T follicular helper cell (primary cell): ENCODE results near the gene PRRT3.
"Not testable (repeated sequence)": the region's sequence is repeated elsewhere in the genome, so short reads cannot be mapped to it uniquely, and the experiment has no call there.

Source experiments
- DNase-seq: peaks from one replicate; pipeline ENCODE4 v3.0.0-alpha.2; 2020; ENCODE audit warnings: low read depth

PRRT3 gene

DNA sequence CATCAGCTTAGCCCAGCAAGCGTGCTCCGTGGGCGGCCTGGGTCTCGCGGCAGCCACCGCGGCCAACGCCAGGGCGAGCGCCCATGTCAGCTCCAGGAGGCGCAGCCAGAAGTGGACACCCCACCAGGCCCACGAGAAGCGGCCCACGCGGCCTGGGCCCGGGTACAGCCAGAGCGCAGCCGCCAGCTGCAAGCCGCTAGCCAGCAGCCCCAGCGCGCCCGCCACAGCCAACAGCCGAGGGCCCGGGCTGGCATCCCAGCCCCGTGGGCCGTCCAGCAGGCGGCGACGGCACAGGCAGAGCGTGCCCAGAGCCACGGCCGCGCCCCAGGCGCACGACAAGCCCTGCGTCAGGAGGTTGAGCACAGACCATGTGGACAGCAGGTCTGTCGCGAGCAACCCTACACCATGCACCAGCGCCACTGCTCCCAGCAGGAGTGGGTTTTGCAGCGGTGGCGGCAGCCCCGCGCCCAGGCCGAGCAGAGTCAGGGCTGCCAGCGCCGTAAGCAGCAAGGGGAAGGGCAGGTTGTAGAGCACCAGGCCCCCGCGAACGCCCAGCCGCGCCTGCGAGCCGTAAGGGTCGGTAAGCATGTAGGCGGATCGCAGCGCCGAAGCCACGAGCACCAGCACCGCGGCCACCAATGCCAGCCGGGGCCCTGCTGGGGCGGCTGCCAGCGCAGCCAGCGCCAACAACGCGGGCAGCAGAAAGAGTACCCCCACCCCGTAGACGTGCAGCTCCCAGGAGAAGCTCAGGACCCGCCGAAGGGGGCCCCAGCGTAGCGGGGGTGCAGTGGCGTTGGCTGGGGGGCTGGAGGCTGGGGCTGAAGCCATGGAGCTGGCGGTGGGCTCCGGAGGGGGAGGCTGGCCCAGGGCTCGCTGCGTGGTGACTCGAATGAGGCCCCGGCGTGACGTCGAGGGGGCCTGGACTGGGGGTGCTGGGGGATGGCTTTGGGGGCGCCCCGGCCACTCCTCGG lies 4.9 kb downstream of the PRRT3 start:
- no peak for DNase-seq

DNA sequence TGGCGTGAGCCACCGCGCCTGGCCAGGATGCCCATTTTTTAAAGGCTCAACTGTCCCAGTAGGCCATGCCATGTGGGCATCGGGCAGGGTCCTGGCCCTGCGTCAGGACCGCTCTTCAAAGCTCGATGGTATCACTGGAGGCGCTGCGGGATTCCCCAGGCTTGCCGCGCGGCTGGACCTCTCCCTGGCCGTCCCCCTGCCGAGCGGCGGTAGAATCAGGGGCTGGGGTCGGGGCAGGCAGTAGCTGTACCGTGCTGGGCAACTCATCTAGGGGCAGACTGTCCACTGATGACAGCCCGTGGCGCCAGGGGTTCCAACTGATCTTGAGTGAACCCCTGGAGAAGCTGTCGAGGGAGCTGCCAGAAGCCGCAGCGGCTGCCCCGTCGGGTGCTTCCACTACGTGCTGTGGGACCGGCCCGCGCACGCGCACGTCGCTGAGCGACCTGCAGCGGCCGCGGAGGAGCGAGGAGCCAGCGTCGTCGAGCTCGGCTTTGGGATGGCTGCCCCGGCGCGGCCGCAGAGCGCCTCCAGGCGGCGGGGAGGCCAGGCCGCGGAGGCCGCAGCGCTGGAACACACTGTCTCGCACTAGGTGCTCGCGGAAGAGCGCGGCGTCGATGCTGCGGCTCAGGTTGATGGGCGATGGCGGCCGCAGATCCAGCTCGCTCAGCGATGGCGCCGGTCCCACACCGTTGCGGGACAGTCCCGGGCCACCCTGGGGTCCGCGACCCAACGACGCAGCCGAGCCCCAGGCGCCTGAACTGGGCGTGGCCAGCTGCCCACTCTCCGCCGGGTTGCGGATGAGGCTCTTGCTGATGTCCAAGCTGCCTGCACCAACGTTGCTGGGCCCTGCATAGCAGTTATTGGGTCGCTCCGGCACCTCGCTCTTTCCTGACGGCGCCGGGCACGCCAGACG lies 5.8 kb downstream of the PRRT3 start:
- peak; percentile 62 for DNase-seq

DNA sequence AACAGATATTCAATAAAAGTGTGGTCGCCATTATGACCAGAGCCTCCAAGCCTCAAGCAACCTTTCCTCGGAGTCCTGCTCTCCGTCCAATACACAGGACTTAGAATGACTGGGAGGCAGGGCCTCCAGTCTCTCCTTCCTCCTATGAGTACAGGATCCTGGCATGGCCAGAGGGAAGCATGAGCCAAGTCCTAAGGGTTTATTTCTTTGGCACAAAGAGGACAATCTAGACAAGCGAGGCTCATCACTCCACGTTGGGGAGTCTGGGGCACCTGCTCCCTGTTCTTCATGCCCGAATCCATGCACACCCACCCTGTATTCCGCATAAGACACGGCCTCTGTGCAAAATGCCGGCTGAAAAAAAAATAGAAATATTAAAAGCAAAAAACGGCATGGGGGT lies 6.8 kb downstream of the PRRT3 start:
- DNase-seq, result no peak

DNA sequence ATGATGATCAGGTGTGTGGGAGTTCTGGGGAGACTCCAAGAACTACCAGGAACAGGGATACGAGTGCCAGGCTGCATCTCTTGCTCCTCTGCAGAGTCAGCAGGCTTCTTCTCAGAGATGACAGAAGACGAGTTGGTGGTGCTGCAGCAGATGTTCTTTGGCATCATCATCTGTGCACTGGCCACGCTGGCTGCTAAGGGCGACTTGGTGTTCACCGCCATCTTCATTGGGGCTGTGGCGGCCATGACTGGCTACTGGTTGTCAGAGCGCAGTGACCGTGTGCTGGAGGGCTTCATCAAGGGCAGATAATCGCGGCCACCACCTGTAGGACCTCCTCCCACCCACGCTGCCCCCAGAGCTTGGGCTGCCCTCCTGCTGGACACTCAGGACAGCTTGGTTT lies 7.9 kb downstream of the PRRT3 start:
- no peak for DNase-seq

DNA sequence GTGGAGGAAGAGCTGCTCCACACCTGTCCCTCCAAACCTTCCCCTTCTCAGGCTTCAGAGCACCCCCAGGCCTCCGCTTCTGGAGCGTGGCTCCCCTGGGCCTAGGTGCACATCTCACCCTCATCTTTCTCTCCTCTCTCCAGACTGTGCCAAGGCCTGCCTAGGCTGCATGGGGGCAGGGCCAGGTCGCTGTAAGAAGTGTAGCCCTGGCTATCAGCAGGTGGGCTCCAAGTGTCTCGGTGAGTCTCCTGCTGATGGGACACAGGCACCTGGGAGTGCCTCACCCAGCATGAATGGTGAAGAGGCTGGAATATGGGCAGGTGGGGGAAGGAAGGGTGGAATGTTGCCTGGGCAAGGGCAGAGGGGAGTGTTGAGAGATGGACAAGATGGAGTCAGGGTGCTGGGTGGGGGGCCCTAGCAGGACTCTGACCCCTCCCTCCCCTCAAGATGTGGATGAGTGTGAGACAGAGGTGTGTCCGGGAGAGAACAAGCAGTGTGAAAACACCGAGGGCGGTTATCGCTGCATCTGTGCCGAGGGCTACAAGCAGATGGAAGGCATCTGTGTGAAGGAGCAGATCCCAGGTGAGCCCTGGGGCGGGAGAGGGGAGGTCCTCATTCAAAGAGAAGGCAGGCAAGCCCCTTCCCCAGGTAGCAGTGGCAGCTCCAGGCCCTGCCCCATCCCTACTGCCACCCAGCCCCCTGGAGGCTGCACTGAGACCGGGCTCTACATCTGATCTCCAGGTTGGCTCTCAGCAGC lies 9.1 kb downstream of the PRRT3 start:
- DNase-seq, result no peak

DNA sequence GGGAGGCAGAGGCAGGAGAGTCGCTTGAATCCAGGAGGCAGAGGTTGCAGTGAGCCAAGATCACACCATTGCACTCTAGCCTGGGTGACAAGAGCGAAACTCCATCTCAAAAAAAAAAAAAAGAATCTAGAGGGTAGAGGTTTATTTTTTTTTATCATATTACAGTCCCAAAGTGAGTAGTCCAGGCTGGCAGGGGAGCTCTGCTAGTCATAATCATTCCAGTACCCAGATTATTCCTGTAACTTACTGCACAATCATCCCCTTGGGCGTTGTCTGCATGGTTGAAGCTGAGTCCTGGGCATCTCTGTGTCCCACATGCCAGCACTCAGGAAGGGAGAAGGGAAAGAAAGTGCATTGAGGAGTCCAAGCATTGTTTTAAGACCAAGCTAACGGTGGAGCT lies 10.0 kb downstream of the PRRT3 start:
- DNase-seq, result no peak

DNA sequence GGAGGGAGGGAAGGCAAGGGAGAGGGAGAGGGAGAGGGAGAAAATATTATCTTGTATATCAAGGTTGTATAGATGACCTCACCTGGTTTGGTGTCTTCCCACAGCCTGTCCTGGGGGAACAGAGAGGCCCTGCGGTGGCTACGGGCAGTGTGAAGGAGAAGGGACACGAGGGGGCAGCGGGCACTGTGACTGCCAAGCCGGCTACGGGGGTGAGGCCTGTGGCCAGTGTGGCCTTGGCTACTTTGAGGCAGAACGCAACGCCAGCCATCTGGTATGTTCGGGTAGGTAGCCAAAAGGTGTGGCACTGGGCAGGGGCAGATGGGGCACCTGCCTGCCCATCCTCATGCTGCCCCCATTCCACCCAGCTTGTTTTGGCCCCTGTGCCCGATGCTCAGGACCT lies 11.5 kb downstream of the PRRT3 start:
- DNase-seq, result no peak

DNA sequence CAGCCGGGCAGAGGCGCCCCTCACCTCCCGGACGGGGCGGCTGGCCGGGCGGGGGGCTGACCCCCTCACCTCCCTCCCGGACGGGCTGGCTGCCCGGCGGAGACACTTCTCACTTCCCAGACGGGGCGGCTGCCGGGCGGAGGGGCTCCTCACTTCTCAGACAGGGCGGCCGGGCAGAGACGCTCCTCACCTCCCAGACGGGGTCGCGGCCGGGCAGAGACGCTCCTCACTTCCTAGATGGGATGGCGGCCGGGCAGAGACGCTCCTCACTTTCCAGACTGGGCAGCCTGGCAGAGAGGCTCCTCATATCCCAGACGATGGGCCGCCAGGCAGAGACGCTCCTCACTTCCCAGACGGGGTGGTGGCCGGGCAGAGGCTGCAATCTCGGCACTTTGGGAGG lies 12.3 kb downstream of the PRRT3 start:
- DNase-seq, result not testable (repeated sequence)

DNA sequence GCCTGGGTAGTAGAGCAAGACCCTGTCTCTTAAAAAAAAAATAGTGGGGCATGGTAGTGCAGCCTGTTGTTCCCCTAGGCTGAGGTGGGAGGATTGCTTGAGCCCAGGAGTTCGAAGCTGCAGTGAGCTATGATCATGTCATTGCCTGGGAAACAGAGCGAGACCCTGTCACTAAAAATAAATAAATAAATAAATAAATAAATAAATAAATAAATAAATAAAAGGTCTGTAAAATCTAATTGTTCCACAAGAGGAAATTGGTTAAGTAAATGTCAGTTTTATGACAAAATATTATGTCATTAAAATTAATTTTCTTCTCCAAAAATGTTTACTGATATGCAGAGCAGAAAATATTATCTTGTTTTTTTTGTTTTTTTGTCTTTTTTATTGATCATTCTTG lies 13.2 kb downstream of the PRRT3 start:
- no peak for DNase-seq

DNA sequence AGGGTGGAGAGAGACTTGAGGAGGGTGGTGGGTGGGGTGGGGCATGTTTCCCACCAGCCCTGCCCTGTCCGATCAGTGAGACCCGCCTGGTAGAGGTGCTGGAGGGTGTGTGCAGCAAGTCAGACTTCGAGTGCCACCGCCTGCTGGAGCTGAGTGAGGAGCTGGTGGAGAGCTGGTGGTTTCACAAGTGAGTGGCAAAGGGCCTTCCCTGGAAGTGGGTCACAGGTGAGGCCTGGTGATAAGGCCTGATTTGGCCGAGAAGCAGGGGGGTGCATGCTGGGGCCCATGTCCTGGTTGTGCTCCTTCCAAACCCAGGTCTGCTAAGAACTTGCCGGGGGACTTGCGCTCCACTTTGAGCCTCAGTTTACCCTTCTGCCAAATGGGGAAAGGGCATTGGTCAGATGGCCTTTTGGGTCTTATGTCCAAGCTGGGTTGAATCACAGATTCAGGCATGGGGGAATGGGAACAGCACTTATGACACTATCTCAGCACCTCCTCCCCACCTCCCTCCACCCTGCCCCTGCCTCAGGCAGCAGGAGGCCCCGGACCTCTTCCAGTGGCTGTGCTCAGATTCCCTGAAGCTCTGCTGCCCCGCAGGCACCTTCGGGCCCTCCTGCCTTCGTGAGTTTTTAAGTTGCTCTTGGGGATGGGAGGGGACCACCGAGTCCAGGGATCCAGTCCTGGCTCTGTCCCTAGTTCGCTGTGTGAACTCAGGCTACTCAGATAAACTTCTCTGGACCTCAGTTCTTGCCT lies 14.5 kb downstream of the PRRT3 start:
- DNase-seq, result no peak

DNA sequence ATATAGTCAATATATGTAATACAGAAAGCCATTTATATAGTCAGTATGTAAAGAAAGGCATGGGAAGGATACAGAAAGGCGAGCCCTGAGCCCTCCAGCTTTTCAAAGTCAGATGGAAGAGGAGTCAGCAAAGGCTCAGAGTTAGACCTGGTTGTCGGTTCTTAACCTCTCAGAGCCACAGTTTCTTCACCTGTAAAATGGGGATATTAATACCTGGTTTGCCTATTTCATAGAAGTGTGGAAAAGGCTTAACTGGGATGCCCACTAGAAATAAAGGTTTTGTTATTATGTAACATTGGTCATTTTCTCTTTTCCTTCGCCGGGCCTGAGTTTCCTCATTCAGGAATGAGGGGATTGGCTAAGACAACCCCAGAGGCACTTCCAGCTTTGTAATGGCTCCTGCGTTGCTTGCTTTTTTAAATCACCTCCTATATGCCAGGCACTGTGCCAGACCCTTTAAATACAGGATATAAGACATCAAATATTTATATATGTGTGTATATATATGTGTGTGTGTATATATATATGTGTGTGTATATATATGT lies 16.2 kb downstream of the PRRT3 start:
- DNase-seq, result no peak

DNA sequence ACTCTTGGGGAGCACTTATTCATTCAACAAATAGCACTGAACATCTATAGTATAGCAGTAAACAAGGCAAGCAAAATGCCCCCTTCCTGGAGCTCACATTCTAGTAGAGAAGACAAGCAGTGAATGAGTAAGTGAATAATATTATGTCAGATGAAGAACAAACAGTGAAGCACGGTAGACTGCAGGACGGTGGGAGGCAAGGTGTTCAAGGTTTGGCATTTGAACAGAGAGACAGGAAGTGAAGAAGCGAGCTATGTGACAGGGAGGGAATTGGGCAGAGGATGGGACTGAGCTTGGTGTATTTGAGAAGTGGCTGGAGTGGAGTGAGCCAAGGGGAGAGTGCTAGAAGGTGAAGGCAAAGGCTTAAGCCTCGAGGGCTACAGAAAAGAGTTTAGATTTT lies 17.2 kb downstream of the PRRT3 start:
- DNase-seq, result no peak

DNA sequence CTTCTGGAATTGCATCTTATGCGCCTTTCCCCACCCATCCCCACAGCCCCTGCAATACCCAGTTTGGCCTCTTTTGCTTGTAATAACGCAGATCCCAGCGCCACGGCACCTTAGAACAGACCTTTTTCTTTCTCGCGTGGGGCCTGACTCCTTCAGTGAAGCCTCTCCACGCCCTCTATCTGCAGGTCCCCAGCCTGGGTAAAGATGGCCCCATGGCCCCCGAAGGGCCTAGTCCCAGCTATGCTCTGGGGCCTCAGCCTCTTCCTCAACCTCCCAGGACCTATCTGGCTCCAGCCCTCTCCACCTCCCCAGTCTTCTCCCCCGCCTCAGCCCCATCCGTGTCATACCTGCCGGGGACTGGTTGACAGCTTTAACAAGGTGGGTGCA lies 18.0 kb downstream of the PRRT3 start:
- peak; percentile 28 for DNase-seq

DNA sequence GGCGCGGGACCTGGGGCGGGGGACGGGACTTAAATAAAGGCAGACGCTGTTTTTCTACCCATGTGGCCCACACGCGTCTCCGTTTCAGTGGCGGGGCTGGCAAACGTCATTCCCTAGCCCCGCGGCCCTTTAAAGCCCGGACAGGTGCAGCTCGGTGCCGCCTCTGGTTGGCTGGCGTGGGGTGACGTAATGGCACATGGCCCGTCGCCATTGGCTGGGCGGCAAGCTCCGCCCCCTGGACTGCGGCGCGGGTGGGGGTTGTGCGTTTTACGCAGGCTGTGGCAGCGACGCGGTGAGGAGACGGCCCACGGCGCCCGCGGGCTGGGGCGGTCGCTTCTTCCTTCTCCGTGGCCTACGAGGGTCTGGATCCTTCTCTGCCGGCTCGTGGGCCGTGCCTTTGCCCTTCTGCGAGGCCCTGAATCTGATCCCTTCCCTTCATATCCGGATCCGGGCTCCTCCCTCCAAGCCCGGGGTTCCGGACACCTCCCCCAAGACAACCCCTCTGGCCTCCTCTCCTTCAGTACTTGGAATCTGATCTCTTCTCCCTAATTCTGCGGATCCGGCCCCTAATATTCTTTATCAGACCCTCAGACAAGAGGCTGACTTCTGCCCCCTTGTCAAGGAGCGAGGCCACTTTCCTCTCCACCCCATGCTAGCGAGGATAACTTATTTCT lies 18.5 kb downstream of the PRRT3 start, which contains the start of gene CRELD1:
CRELD1 (plus strand) TSS at position 274 of the 674 bp plus-strand sequence. CDS start 605 bp downstream, outside the sequence.
- DNase-seq, result peak; percentile 96

DNA sequence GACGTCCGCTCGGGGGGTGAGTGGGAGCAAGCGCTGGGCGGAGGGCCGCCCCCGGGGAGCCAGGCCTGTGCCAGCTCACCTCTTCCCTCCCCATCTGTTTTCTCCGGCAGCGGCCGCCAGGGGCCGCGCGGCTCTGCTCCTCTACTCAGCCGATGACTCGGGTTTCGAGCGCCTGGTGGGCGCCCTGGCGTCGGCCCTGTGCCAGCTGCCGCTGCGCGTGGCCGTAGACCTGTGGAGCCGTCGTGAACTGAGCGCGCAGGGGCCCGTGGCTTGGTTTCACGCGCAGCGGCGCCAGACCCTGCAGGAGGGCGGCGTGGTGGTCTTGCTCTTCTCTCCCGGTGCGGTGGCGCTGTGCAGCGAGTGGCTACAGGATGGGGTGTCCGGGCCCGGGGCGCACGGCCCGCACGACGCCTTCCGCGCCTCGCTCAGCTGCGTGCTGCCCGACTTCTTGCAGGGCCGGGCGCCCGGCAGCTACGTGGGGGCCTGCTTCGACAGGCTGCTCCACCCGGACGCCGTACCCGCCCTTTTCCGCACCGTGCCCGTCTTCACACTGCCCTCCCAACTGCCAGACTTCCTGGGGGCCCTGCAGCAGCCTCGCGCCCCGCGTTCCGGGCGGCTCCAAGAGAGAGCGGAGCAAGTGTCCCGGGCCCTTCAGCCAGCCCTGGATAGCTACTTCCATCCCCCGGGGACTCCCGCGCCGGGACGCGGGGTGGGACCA lies 19.2 kb downstream of the PRRT3 start:
- peak; percentile 79 for DNase-seq

DNA sequence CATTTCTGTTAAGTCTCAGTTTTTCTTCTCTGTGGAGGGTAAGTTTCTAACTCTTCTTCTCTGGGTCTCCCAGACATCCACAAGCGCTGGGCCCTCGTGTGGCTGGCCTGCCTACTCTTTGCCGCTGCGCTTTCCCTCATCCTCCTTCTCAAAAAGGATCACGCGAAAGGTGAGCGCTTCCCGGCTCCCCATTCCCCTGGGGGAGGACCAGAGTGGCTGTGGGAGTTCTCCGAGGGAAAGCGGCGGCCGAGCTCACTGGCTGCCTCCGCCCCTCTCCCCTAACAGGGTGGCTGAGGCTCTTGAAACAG lies 19.7 kb downstream of the PRRT3 start:
- no peak for DNase-seq

DNA sequence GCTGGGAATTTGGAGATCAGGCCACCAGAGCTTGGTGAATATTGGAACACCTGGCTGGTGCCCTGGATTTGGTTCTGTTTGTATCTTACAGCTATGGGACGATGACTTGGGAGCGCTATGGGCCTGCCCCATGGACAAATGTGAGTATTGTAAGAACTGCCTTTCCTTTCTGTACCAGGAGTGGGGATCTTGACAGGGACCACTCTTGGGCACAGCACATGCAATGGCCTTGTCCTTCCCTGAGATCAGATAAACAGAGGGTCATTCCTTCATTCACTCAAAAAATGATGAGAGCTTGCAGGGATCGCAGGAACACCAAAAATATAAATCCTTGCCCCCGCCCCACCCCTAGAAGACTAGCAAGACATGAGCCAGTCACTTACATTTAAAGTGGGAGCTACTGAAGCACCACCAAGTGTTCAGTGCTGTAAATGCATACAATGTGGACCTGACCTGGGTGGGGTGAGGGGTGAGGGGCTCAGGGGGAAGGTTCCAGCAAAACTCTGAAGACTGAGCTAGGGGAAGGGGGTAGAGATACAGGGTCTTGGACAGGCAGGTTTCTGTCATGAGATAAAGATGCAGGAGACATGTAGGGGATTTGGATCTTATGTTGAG lies 21.3 kb downstream of the PRRT3 start:
- no peak for DNase-seq

DNA sequence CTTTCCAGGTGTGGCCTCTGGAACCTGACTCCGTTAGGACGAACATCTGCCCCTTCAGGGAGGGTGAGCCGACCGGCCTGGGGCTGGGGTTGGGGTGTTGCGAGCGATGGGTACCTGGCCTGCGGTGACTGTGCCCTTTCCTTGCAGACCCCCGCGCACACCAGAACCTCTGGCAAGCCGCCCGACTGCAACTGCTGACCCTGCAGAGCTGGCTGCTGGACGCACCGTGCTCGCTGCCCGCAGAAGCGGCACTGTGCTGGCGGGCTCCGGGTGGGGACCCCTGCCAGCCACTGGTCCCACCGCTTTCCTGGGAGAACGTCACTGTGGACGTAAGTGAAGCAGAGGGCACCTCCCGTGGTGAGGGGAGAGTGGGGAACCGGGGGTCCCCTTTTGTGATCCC lies 24.1 kb downstream of the PRRT3 start:
- DNase-seq, result no peak

DNA sequence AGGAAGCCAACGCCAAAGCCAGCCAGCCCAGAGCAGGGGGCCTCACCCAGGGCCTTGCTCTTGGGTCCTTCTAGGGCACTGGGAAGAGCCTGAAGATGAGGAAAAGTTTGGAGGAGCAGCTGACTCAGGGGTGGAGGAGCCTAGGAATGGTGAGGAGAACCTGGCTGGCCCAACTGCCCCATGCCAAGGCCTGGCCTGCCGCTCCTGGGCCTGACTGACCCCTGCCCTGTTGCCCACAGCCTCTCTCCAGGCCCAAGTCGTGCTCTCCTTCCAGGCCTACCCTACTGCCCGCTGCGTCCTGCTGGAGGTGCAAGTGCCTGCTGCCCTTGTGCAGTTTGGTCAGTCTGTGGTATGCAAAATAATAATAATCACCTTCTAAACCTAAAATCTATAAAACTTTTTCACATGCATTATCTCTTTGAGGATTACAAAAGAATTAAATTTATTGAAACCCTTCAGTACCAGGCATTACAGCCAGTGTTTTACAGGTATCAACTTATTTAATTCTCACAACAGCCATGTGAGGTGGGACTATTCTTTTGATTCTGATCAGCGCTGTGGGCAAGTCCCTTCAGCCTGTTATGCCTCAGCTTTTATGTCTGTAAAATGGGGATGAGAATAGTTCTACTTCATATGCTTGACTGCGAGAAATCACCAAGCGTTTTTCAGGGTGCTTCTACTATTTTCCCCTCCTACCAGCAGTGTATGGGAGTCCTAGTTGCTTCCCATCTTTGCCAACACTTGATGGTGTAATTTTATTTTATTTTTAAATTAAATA lies 33.8 kb downstream of the PRRT3 start:
- no peak for DNase-seq
